Pons (tissue), 1 donor: Measurements from ENCODE around the gene ARHGAP42.
"Not testable (repeated sequence)": the region's sequence is repeated elsewhere in the genome, so short reads cannot be mapped to it uniquely, and the experiment has no call there.

ENCODE experiments used
- DNase-seq: peaks from one replicate; pipeline ENCODE4 v3.0.0-alpha.2; 2016; ENCODE audit warnings: low spot score

Gene ARHGAP42

GRCh38 chr11:100965346-100965745 is 278.3 kb downstream of the ARHGAP42 start:
- no peak for DNase-seq

GRCh38 chr11:100966366-100966765 is 279.3 kb downstream of the ARHGAP42 start:
- DNase-seq: no peak

DNA sequence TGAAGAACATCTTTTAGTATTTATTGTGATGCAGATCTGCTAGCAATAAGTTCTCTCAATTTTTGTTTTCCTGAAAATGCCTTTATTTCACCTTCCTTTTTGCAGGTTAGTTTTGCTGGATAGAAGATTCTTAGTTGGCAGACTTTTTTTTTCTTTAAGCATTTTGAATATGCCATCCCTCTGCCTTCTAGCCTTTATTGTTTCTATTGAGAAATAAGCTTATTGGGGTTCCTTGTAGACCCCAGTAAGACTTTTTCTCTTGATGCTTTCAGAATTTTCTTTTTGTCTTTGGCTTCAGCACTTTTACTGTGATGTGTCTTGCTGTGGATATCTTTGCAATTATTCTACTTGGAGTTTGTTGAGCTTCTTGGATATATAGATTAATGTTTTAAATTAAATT is 281.9 kb downstream of the ARHGAP42 start:
- no peak for DNase-seq

DNA sequence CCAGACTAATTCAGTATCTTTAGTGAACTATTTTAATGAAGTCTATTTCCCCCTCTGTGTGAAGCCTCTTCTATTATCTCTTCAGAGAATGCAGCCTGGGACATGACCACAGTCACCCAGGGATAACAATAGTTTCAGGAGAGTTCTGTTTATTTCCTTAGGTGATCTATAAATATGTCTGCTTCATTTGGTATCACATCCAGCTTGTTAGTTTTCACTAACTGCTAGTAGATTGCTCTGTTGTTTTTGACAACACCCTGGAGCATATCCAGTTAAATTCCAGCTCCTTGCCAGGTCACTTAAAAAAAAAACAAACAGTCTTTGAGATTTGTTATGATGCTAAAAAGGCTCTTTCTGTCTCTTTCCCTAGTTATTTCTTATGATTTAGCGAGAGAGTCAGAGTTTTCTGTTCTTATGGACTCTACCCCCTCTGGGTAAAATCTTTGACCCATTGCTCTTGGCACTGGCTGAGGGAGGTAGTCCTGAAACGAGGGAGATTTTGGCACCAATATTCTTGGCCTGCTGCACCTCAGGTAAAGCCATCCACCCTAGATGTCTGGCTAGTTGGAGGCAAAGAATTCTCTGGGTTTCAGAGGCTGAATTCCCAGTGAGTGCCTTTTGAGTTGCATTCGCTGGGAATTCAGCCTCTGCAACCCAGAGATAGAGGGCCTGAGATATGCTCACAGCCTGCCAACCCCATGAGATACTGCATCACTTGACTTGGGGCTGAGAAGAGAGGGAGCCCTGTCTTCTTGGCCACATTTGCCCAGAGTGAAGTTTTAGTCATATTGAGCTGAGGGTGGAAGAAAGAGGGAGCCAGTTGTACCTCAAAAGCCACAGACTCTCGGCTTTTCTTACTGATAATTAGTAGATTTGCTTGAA is 283.4 kb downstream of the ARHGAP42 start:
- no peak for DNase-seq

DNA sequence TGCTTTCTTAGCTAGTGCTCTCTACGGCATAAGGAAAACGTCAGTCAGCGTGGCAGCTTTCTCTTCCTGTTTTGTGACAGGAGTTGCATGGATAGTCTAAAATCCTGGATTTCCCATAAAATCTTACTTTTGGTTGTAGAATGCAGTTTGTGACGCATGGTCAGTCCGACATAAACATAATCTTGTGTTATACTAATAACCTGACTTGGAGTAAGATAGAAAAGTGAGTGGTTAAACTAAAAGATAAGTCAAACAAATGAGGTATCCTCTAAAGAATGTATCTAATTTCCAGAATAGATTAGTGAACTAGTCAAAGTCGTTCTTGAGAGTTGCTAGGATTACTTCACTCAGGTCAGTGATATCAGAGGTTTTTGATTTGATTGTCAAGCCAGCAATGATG is 285.0 kb downstream of the ARHGAP42 start:
- no peak for DNase-seq

DNA sequence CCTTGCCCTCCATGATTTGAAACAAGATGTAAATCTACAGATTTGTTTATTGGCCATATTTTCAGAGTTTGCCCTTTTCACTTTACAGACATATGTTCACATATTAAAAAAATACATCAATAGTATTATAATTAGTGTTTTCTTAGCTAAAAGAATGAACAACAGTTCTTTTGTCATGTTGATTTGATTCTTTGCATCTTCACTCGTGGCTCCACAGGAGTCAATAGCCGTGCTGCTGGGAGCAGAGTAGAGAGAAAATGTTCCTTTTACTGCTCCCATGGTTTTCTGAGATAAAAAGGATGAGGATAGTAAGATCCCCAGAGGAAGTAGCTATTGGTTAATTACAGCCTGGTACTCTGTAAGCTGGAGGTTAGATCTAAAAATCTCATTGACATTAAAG is 291.4 kb downstream of the ARHGAP42 start:
- no peak for DNase-seq

DNA sequence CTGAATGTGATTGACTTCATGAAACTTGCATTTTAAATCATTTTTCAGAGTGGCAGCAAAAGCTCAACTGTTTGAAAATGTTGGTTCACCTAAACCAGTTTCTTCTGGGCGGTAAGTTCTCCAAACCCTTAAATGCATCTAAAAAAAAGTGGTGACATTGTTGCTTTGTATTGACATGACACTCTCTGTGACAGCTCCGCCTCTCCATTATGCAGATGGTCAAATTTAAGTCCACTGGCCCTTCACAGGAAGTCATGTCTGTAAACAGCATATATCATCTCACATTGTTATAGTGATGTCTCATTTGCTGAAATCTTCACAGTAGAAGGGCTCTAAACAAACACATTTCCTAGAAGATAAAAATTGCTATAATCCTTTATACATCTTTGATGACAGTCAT is 291.9 kb downstream of the ARHGAP42 start:
- DNase-seq: no peak

- peak; percentile 22 for DNase-seq
These were observed 293.1 kb downstream of the ARHGAP42 start for GRCh38 chr11:100980156-100980555.

DNA sequence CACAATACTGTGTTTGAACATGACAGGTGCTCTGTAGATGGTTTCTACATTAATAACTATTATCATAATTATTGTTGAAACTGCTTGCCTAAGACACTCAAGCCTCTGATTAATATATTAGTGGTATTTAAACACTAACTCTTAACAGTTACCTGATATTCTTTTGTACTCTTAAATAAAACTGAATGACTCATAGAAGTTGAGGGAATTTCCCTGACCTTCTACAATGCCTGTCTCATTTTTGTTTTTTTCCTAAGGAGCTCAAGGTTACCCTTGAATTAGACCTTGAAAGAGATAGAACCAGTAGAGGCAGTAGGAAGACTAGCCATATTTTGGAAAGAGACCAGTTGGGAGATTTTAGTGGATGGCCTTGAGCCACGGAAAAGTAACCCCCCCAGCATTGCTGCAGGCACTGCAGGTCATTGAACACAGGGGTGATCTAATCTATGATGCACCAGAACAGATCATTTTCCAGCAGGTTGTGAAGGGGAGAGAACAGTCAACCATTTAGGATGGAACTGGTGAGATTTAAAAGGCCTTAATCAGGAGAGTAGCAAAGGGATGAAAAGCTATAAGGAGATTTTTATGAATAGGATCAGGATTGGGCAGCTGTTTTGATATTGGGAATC is 294.2 kb downstream of the ARHGAP42 start:
- no peak for DNase-seq

DNA sequence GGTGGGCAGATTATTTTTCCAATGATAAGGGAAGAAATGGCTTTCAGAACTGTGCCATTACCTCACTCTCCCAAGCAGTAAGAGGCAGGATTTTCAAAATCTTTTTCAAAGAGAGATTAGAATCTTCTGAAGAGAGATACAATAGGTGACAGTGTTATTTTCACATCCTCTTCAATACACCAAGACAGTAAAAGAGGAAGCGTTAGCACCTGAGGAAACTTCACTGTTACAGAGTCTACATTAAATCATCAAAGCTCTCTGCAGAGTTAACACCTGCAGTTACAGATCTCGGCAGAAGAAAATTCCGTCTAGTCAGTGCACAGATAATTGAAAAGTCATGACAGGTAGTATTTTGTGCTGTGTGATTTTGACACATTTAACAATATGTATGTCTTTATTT is 297.6 kb downstream of the ARHGAP42 start:
- DNase-seq: no peak

GRCh38 chr11:100990931-100991330 is 303.8 kb downstream of the ARHGAP42 start:
- DNase-seq: no peak

- DNase-seq: no peak
These were observed 304.5 kb downstream of the ARHGAP42 start for GRCh38 chr11:100991541-100991940.

DNA sequence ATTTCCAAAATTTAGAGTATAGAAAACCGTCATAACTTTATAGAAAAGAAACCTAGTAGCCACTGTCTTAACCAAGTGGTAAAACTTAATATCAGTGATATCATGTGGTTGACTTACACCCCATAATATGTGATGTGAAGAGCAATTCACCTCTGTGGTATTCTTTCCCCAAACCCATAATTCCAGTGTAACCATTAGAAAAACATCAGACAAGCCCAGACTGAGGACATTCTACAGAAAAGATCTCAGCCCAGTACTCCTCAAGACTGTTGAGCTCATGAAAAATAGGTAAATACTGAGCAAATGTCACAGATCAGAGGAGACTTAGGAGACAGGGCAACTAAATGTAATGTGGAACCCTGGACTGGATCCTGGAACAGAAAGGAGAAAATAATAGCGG is 307.9 kb downstream of the ARHGAP42 start:
- DNase-seq: no peak

GRCh38 chr11:100999756-101000155 is 312.7 kb downstream of the ARHGAP42 start:
- no peak for DNase-seq

DNA sequence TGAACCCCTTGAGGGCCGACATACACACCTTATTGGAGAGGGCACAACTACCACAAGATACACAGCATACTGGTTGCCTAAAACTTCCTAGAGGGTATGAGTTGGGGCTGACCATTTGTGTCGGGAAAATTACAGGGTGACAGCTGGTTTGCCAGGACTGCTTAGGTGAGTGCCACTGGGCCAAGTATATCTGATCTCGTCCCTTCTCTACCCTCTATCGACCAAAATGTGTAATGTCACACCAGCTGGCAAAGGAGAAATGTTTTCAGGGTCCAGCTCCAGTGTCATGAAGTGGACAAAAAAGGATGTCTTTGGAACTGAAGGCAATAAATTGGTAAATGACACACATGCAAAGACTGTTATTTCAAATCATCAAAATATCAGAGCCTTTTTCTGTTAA is 316.4 kb downstream of the ARHGAP42 start:
- DNase-seq: no peak

- no peak for DNase-seq
These were observed 322.0 kb downstream of the ARHGAP42 start for GRCh38 chr11:101008961-101009689.

GRCh38 chr11:101009690-101010055 is 322.6 kb downstream of the ARHGAP42 start:
- no peak for DNase-seq

- no peak for DNase-seq
These were observed 323.8 kb downstream of the ARHGAP42 start for GRCh38 chr11:101010899-101011298.

DNA sequence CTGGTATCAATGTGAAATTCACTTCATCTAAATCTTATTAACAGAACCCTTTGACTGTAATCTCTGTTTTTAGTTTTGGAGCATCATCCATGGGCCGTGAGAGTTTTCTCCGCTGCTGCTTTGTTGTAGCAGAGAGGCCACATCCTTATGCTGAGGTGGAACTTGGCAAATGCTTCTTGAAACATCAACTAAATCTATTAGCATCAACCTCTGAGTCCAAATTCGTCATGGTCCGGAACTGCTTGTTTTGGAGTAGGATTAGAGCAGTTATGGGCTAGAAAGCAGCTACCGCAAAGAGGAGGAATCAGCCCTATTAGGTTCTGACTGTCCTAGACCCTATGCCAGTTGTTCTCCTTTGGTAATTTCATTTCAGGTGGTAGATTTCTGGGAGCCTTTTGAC is 324.8 kb downstream of the ARHGAP42 start:
- no peak for DNase-seq

DNA sequence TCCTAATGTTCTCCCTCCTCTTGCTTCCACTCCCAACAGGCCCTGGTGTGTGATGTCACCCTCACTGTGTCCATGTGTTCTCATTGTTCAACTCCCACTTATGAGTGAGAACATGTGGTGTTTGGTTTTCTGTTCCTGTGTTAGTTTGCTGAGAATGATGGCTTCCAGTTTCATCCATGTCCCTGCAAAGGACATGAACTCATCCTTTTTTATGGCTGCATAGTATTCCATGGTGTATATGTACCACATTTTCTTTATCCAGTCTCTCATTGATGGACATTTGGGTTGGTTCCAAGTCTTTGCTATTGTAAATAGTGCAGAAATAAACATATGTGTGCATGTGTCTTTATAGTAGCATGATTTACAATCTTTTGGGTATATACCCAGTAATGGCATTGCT is 326.6 kb downstream of the ARHGAP42 start:
- not testable (repeated sequence) for DNase-seq

DNA sequence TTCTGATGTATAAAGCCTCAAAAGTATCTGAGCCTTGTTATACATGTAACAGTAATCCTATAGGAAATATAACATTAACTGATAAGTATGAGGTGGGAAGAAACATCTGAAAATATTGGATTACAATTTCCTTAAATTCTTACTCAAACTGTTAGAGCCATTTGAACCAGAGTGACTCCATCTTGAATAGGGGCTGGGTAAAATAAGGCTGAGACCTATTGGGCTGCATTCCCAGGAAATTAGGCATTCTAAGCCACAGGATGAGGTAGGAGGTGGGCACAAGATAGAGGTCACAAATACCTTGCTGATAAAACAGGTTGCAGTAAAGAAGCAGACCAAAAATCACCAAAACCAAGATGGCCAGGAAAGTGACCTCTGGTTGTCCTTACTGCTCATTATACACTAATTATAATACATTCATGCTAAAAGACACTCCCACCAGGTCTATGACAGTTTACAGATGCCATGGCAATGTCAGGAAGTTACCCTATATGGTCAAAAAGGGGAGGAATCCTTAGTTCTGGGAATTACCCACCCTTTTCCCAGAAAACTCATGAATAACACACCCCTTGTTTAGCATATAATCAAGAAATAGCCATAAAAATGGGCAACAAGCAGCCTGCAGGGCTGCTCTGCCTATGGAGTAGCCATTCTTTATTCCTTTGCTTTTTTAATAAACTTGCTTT is 327.7 kb downstream of the ARHGAP42 start:
- DNase-seq: no peak

- DNase-seq: no peak
These were observed 332.8 kb downstream of the ARHGAP42 start for GRCh38 chr11:101019870-101020269.
